HG02943 (cell line): ENCODE results near the gene AP2A2.

ENCODE experiments used
- ATAC-seq: cut with Tn5 transposase; IDR thresholded peaks from one replicate; pipeline ENCODE4 v1.9.1; 2021; ENCODE audit warnings: mild to moderate bottlenecking, low read depth, moderate library complexity; ENCODE audit not compliant: unreplicated experiment

Gene AP2A2

GRCh38 chr11:925496-926301 is at the start of gene AP2A2:
Gene AP2A2 (plus strand): TSS chr11:925870. CDS start chr11:926022, 152 bp downstream.
- no peak for ATAC-seq

GRCh38 chr11:876545-876944 is 49.1 kb upstream of the AP2A2 start:
- no peak for ATAC-seq

- no peak for ATAC-seq
Observed at GRCh38 chr11:877565-877964, 48.1 kb upstream of the AP2A2 start.

- no peak for ATAC-seq
Observed at GRCh38 chr11:880447-880846, 45.2 kb upstream of the AP2A2 start.

GRCh38 chr11:882596-882995 is 43.1 kb upstream of the AP2A2 start:
- ATAC-seq: no peak

GRCh38 chr11:883527-883926 is 42.1 kb upstream of the AP2A2 start:
- no peak for ATAC-seq

GRCh38 chr11:884578-885070 is 41.0 kb upstream of the AP2A2 start:
- no peak for ATAC-seq

GRCh38 chr11:886568-886967 is 39.1 kb upstream of the AP2A2 start:
- ATAC-seq: no peak

- no peak for ATAC-seq
Observed at GRCh38 chr11:887589-887988, 38.1 kb upstream of the AP2A2 start.

- no peak for ATAC-seq
Observed at GRCh38 chr11:888310-889212, 37.1 kb upstream of the AP2A2 start.

GRCh38 chr11:889257-889656 is 36.4 kb upstream of the AP2A2 start:
- ATAC-seq: no peak

- no peak for ATAC-seq
Observed at GRCh38 chr11:889687-890475, 35.8 kb upstream of the AP2A2 start.

GRCh38 chr11:890794-891540 is 34.7 kb upstream of the AP2A2 start:
- ATAC-seq: no peak

GRCh38 chr11:893008-893654 is 32.5 kb upstream of the AP2A2 start:
- ATAC-seq: no peak

GRCh38 chr11:894575-895201 is 31.0 kb upstream of the AP2A2 start:
- no peak for ATAC-seq

GRCh38 chr11:895331-896110 is 30.1 kb upstream of the AP2A2 start:
- no peak for ATAC-seq

- ATAC-seq: no peak
Observed at GRCh38 chr11:897253-898142, 28.2 kb upstream of the AP2A2 start.
